H1 (cell line): ENCODE measurements around the gene PHYH.

Experiments used
- HDAC6 ChIP-seq: IDR thresholded peaks from one replicate; pipeline ENCODE4 v1.7.1; 2012; ENCODE audit warnings: low read depth, mild to moderate bottlenecking, inconsistent platforms, low read length, moderate library complexity
- JUN ChIP-seq: IDR thresholded peaks from 2 replicates; pipeline ENCODE4 v1.6.1; 2011; ENCODE audit warnings: low read depth, mild to moderate bottlenecking, improper control_type of control experiment, low read length
- TCF12 ChIP-seq: IDR thresholded peaks from 2 replicates; pipeline ENCODE4 v1.6.1; 2011; ENCODE audit warnings: low read depth, mild to moderate bottlenecking, low read length
- TF ChIP-seq, protein P1 (sequence below), 3 experiments: IDR thresholded peaks; 1 replicate in 2 of 3; 2 replicates in 1 of 3; pipeline versions ENCODE4 v1.5.1 to v1.6.1; 2011; ENCODE audit warnings: low read length in 3 of 3, mild to moderate bottlenecking in 3 of 3, inconsistent platforms in 2 of 3, low read depth in 1 of 3, moderate library complexity in 1 of 3; ENCODE audit not compliant: insufficient read depth in 1 of 3; ENCODE audit errors: control extremely low read depth in 1 of 3

GRCh38 chr10:13321576-13321975 lies 21.7 kb upstream of the PHYH start:
- TF ChIP-seq, protein P1, sequence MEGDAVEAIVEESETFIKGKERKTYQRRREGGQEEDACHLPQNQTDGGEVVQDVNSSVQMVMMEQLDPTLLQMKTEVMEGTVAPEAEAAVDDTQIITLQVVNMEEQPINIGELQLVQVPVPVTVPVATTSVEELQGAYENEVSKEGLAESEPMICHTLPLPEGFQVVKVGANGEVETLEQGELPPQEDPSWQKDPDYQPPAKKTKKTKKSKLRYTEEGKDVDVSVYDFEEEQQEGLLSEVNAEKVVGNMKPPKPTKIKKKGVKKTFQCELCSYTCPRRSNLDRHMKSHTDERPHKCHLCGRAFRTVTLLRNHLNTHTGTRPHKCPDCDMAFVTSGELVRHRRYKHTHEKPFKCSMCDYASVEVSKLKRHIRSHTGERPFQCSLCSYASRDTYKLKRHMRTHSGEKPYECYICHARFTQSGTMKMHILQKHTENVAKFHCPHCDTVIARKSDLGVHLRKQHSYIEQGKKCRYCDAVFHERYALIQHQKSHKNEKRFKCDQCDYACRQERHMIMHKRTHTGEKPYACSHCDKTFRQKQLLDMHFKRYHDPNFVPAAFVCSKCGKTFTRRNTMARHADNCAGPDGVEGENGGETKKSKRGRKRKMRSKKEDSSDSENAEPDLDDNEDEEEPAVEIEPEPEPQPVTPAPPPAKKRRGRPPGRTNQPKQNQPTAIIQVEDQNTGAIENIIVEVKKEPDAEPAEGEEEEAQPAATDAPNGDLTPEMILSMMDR (IDR thresholded peaks at IDR 0.05; ENCODE audit: control extremely low read depth in 1 of 3, insufficient read depth in 1 of 3, low read depth in 1 of 3, low read length in 3 of 3): no peak
- no peak for TF ChIP-seq HDAC6
- TF ChIP-seq JUN: no peak
- no peak for TF ChIP-seq TCF12
